Melanocyte of skin (primary cell): ENCODE results near the gene LAX1. TPM values are rescaled to one million over a fixed set of nuclear protein-coding genes. Genes with fewer than 3 reads are reported as not detected.

Experiments used
- small RNA-seq, 2 donors: library from RNA; depleted of rRNA; stranded (forward); fragments of <200 nt; gene quantifications; one replicate each; pipeline ENCODE3, GENCODE V24; 2012
- total RNA-seq, 2 donors: library from RNA; depleted of rRNA; stranded (reverse); fragments of >200 nt; gene quantifications; 2 replicates each; pipeline ENCODE4 v1.2.3, GENCODE V29; 2012

Gene LAX1, protein sequence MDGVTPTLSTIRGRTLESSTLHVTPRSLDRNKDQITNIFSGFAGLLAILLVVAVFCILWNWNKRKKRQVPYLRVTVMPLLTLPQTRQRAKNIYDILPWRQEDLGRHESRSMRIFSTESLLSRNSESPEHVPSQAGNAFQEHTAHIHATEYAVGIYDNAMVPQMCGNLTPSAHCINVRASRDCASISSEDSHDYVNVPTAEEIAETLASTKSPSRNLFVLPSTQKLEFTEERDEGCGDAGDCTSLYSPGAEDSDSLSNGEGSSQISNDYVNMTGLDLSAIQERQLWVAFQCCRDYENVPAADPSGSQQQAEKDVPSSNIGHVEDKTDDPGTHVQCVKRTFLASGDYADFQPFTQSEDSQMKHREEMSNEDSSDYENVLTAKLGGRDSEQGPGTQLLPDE
- total RNA-seq = not detected

DNA sequence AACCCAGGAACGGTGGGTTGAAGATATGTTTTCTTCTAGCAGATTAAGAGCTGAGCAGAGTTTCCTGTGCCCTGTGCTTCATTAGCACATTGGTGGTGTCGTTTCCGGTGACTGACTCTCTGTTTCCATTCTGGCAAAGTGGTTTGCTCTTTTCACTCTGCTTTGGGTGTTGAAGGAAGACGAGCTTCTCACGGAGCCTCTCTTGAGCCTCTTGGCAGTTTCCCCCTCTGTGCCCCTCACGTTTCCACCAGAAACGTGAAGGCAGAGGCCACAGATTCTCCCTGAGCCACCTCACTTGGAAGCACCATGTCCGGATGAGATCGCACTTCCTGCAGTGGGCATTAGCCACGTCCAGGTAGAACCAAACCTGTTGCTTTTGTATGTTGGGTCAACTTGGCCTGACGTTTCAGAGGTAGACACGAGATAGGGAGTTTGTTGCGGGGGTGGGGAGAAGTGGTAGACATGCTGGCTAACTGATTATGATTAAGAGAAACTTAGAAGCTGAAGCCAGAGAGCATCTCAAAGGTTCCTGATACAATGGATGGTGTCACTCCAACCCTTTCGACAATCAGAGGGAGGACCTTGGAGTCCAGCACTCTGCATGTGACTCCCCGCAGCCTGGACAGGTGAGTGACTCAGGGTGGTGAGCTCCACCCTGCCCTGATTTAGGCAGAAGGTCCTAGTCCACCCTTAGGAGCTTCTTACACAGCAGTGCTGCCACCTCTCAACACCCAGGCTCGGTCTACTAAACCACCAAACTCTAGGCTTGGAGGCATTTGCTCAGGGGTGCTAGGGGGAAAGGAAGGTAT, at the start of gene LAX1:
LAX1 (plus strand) TSS at position 155 of the 809 bp plus-strand sequence; CDS start at position 538, 383 bp downstream.

DNA sequence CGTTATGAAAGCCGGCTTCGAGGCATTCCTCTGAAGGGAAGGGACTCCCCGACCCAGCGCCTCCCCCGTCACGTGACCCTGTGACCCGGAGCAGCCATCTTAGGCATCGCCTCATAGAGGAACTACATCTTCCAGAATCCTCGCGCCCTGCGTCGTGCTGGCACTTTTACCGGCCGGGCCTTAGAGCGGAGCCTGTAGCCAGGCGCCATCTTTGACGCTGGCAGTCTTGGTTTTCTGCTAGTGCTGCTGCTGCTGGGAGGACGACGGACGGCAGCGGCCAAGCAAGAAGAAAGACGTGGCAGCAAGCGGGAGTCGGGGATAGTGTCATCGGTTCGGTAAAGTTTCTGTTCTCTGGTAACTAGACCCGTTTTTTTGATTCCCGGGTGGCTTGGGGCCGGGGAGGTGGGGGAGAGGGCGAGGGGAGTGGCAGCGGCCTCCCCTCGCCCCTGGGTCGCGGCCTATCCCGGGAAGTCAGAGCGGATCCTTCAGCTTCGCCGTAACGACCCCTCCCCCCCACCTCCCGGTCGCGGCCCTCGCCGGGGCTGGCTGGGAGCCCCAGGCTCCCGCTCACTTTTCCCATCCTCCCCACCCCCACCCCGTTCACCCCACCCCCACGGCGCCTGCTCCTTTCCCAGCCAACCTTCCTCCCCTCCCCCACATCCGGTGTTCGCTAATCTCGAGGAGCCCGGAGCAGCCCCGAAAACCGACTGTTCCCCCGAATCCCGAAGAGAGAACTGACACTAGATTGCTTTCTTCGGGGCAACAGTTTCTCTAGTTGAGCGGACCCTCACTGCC, 30.7 kb downstream of the LAX1 start, which contains the start of the genes ZBED6 and ZC3H11A:
ZBED6 (plus strand) TSS at position 183 of the 795 bp plus-strand sequence. CDS start 1,900 bp downstream, outside the sequence.
ZC3H11A (plus strand) TSS at position 183 of the 795 bp plus-strand sequence. CDS start 21,448 bp downstream, outside the sequence.

Small RNAs within 50 kb of the gene (small RNA-seq; reads per million reads assigned to genes)
- 866 to 915 reads per million in 2 donors for gene SNORA77
- 3.0 to 4.0 reads per million in 2 donors for gene ZC3H11A

Other genes with a start within 250 kb of the LAX1 start
- gene ATP2B4, start 138.4 kb upstream of the LAX1 start, total RNA-seq = 10 to 100 TPM; 76.1 to 87.6 TPM
- 10 to 100 TPM; 15.7 to 22.0 TPM for gene ZBED6, start 30.4 kb downstream of the LAX1 start, total RNA-seq
- gene ZC3H11A, start 30.4 kb downstream of the LAX1 start, total RNA-seq = 10 to 100 TPM; 75.0 to 86.9 TPM
- gene SNRPE, start 96.4 kb downstream of the LAX1 start, total RNA-seq = 10 to 100 TPM; 32.0 to 88.6 TPM